HG03565 (cell line): Measurements from ENCODE around the gene APOOL.
"Not testable (repeated sequence)": the region's sequence is repeated elsewhere in the genome, so short reads cannot be mapped to it uniquely, and the experiment has no call there.

Experiments
- ATAC-seq: cut with Tn5 transposase; IDR thresholded peaks from one replicate; pipeline ENCODE4 v1.9.1; 2021; ENCODE audit warnings: mild to moderate bottlenecking, moderate library complexity; ENCODE audit not compliant: unreplicated experiment

APOOL gene

GRCh38 chrX:85003655-85004244 is at the start of gene APOOL:
Gene APOOL, plus strand, starts transcription at chrX:85003877. Its CDS starts 36 bp downstream, at chrX:85003913.
- ATAC-seq: peak; percentile 93

GRCh38 chrX:84956304-84956703 is 47.4 kb upstream of the APOOL start:
- no peak for ATAC-seq

GRCh38 chrX:84974803-84975202 is 28.9 kb upstream of the APOOL start:
- no peak for ATAC-seq

- ATAC-seq: not testable (repeated sequence)
Measured at GRCh38 chrX:84991739-84992138, 11.9 kb upstream of the APOOL start.

GRCh38 chrX:84993150-84993549 is 10.5 kb upstream of the APOOL start:
- ATAC-seq: no peak

GRCh38 chrX:85001344-85001743 is 2.3 kb upstream of the APOOL start:
- no peak for ATAC-seq

GRCh38 chrX:85004255-85004654 is 578 bp downstream of the APOOL start:
- ATAC-seq: no peak

GRCh38 chrX:85012098-85012497 is 8.4 kb downstream of the APOOL start:
- no peak for ATAC-seq

GRCh38 chrX:85015351-85015750 is 11.7 kb downstream of the APOOL start:
- ATAC-seq: not testable (repeated sequence)

GRCh38 chrX:85017721-85018120 is 14.0 kb downstream of the APOOL start:
- ATAC-seq: no peak

- ATAC-seq: no peak
Measured at GRCh38 chrX:85018471-85018870, 14.8 kb downstream of the APOOL start.

GRCh38 chrX:85020216-85020615 is 16.5 kb downstream of the APOOL start:
- ATAC-seq: no peak

- no peak for ATAC-seq
Measured at GRCh38 chrX:85024044-85024443, 20.4 kb downstream of the APOOL start.

- ATAC-seq: no peak
Measured at GRCh38 chrX:85024562-85024961, 20.9 kb downstream of the APOOL start.

- ATAC-seq: no peak
Measured at GRCh38 chrX:85026170-85026569, 22.5 kb downstream of the APOOL start.

- ATAC-seq: no peak
Measured at GRCh38 chrX:85029043-85029442, 25.4 kb downstream of the APOOL start.

- ATAC-seq: no peak
Measured at GRCh38 chrX:85031505-85031904, 27.8 kb downstream of the APOOL start.

- no peak for ATAC-seq
Measured at GRCh38 chrX:85037114-85037513, 33.4 kb downstream of the APOOL start.

GRCh38 chrX:85051627-85052026 is 48.0 kb downstream of the APOOL start:
- ATAC-seq: no peak

- ATAC-seq: no peak
Measured at GRCh38 chrX:85052205-85052604, 48.5 kb downstream of the APOOL start.

- peak; percentile 52 for ATAC-seq
Measured at GRCh38 chrX:85052636-85053343, 49.1 kb downstream of the APOOL start.

- ATAC-seq: peak; percentile 59
Measured at GRCh38 chrX:85065512-85066198, 62.0 kb downstream of the APOOL start.
